Kidney epithelial cell (primary cell): ENCODE measurements around the gene CTXN3. TPM values are rescaled to one million over a fixed set of nuclear protein-coding genes. Genes with fewer than 3 reads are reported as not detected.
"Not testable (repeated sequence)": the region's sequence is repeated elsewhere in the genome, so short reads cannot be mapped to it uniquely, and the experiment has no call there.

Experiments used
- DNase-seq: peaks from one replicate; pipeline ENCODE4 v3.0.0-alpha.2; 2010; ENCODE audit warnings: low read depth
- H3K27me3 ChIP-seq: 2 replicates; pipeline ENCODE4 v1.6.0; 2011; ENCODE audit warnings: low read length; ENCODE audit not compliant: control insufficient read depth, insufficient read depth
- H3K36me3 ChIP-seq: 2 replicates; pipeline ENCODE4 v1.5.1; 2011; ENCODE audit warnings: low read length; ENCODE audit not compliant: control insufficient read depth, insufficient read depth
- H3K4me3 ChIP-seq: 2 replicates; pipeline ENCODE4 v1.5.1; 2011; ENCODE audit warnings: low read depth, mild to moderate bottlenecking, control low read depth, low read length
- total RNA-seq: library from RNA; depleted of rRNA; stranded (reverse); fragments of >200 nt; gene quantifications from 2 replicates; pipeline ENCODE4 v1.2.3, GENCODE V29; 2015
- TF ChIP-seq, protein P1 (sequence below): IDR thresholded peaks from 2 replicates; pipeline ENCODE4 v1.5.1; 2011; ENCODE audit warnings: mild to moderate bottlenecking, moderate library complexity, low read length, control low read depth, inconsistent platforms; ENCODE audit not compliant: insufficient read depth, poor library complexity, severe bottlenecking

The CTXN3 gene
- total RNA-seq, 1 donor from 2014 or later, result not detected

DNA sequence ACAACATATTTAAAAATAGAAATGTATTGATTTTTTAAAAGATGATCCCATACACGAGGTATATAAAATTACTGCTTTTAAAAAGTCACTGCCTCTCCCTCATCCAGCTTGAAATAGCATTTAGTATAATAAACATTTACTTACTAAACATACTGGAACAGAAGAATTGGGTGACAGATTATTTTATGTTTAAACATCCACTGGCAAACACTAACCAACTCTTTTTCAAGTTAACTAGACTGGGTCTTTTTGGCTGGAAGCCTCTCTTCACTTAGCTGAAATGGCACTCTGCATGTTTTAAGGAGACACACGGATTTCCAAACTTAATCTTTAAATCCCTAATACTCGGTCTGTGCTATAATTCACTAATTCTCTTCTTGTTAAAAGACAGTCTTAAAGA, 19.0 kb downstream of the CTXN3 start:
- H3K27me3 ChIP-seq, result no peaks in the 10 kb centered on the region
- no peak overlapping the region for H3K4me3 ChIP-seq
- TF ChIP-seq, protein P1, sequence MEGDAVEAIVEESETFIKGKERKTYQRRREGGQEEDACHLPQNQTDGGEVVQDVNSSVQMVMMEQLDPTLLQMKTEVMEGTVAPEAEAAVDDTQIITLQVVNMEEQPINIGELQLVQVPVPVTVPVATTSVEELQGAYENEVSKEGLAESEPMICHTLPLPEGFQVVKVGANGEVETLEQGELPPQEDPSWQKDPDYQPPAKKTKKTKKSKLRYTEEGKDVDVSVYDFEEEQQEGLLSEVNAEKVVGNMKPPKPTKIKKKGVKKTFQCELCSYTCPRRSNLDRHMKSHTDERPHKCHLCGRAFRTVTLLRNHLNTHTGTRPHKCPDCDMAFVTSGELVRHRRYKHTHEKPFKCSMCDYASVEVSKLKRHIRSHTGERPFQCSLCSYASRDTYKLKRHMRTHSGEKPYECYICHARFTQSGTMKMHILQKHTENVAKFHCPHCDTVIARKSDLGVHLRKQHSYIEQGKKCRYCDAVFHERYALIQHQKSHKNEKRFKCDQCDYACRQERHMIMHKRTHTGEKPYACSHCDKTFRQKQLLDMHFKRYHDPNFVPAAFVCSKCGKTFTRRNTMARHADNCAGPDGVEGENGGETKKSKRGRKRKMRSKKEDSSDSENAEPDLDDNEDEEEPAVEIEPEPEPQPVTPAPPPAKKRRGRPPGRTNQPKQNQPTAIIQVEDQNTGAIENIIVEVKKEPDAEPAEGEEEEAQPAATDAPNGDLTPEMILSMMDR, result no peak
- no peaks in the 10 kb centered on the region for H3K36me3 ChIP-seq
- no peak for DNase-seq

DNA sequence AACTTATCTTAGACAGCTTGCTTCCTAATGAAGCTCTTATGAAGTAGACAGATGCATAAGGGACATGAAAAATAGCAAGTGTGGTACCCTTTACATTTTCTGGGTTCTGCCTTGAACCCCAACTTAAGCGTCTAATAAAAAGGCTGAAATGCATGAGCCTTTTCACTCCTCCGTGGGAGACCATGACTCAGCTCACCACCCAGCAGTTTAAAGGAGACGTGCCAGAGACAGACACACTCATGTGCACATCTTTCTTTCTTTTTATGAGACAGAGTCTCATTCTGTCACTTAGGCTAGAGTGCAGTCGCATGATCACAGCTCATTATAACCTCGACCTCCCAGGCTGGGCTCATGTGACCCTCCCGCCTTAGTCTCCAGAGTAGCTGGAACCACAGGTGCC, 22.3 kb downstream of the CTXN3 start:
- no peaks in the 10 kb centered on the region for H3K27me3 ChIP-seq
- DNase-seq, result no peak
- H3K36me3 ChIP-seq, result no peaks in the 10 kb centered on the region
- TF ChIP-seq, protein P1, result no peak
- H3K4me3 ChIP-seq, result no peak overlapping the region

DNA sequence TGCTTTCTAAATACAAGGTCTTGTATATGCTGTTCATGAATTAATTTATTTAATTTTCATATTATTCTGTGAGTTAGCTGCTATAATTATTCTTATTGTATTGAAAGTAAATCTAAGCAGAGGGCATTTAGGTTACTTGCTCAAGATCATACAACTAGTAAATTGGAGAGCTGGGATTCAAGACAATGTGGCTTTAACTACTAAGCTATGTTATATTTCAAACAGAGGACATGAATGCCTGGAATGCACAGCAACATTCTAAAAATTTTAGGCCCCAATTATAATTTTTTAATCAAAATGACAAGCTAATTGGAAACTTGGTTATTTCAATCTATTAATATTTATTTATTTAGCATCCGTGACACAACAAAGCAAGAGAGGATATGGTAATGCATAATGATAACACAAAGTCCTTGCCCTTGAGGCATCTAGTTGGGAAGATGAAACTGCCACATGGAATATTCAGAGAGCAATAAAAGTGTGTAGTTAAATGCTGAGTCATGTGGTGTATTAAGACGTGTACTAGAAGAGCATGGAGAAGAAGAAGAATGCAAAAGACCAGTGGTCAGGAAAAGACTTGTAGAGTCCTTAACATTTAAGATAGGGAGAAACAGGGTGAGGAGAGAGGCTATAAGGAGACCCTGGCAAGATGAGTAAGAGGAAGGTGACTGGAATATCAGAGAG, 24.4 kb downstream of the CTXN3 start:
- no peaks in the 10 kb centered on the region for H3K27me3 ChIP-seq
- no peaks in the 10 kb centered on the region for H3K36me3 ChIP-seq
- H3K4me3 ChIP-seq, result no peak overlapping the region
- no peak for DNase-seq
- TF ChIP-seq, protein P1, result no peak

DNA sequence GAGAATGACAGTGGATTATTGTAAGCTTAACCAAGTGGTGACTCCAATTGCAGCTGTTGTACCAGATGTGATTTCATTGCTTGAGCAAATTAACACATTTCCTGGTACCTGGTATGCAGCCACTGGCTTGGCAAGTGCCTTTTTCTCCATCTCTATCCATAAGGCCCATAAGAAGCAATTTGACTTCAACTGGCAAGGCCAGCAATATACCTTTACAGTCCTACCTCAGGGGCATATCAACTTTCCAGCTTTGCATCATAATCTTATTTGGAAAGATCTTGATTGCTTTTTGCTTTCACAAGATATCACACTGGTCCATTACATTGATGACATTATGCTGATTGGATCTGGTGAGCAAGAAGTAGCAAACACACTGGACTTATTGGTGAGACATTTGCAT, 28.1 kb downstream of the CTXN3 start:
- not testable (repeated sequence) for H3K36me3 ChIP-seq, DNase-seq, H3K27me3 ChIP-seq, H3K4me3 ChIP-seq

DNA sequence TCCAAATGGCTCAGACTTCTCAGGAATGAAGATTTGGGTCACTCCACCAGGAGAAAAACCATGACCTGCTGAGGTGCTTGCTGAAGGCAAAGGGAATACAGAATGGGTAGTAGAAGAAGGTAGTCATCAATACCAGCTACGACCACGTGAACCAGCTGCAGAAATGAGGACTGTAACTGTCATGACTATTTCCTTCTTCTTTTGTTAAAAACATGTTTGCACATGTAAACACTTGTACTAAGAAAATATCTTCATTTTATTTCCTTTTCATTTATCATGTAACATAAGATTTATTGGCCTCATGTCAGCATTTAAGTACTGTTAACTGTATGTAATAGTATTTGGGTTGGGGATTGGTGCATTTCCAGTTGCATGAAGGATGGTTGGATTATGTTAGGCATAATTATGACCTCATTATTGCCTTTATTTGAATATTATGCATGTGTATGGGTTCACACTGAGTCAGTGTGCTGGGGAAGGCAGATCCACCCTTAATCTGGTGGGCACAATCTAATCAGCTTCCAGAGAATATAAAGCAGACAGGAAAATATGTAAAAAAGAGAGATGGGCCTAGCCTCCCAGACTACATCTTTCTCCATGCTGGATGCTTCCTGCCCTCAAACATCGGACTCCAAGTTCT, 30.9 kb downstream of the CTXN3 start:
- H3K27me3 ChIP-seq, DNase-seq, H3K36me3 ChIP-seq, H3K4me3 ChIP-seq: not testable (repeated sequence)

DNA sequence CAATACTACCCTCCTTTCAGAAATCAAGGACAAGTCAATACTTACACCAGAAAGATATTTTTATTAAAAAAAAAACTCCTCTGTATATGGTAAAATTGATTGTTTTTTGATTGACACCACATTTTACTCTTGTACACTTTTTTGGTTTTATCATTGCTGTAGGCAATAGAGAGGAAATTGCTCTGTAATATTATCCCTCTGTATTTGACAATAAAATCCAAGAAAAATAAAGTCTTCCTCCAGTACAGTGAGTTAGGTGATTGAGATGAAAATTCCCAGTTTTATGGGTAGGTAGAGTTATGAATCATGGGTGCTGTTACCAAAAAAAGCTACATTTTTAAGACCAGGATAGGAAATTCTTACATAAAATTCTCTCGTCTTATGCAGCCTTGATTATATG, 31.7 kb downstream of the CTXN3 start:
- Histone ChIP-seq H3K36me3 (no peaks in the 10 kb centered on the region), H3K4me3 (no peak overlapping the region), H3K27me3 (no peaks in the 10 kb centered on the region)
- no peak for DNase-seq
- TF ChIP-seq, protein P1, result no peak

DNA sequence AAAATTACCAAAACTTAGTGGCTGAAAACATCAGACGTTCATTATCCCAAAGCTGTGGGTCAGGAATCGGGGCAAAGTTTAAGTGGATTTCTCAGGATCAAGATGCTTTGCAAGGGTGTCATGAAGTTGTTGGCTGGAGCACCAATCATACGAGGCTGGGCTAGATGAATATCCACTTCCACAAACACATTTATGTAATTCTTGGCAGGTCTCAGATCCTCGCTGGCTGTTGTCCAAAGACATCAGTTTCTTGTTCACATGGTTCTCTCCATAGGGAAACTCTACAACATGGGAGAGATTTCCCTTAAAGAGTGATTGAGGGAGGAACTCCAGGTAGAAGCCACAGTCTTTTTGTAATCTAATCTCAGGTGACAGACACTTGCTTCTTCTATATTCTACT, 34.1 kb downstream of the CTXN3 start:
- H3K27me3 ChIP-seq, result no peaks in the 10 kb centered on the region
- TF ChIP-seq, protein P1, result no peak
- H3K36me3 ChIP-seq, result no peaks in the 10 kb centered on the region
- no peak for DNase-seq
- H3K4me3 ChIP-seq, result no peak overlapping the region
